Measurements from ENCODE around the gene RNU7-1.
"Not testable (repeated sequence)": the region's sequence is repeated elsewhere in the genome, so short reads cannot be mapped to it uniquely, and the experiment has no call there.

Gene RNU7-1

GRCh38 chr12:6943722-6944380 lies at the start of gene RNU7-1, which contains the start of gene C12orf57:
RNU7-1 (plus strand) TSS chr12:6943816.
C12orf57 (plus strand) TSS chr12:6944022; CDS start chr12:6944122, 100 bp downstream.
- peak; percentile 92 for DNase-seq

GRCh38 chr12:6894321-6894720 lies 49.3 kb upstream of the RNU7-1 start:
- no peak for DNase-seq

- DNase-seq, result no peak
Measured at GRCh38 chr12:6896846-6897435, 46.7 kb upstream of the RNU7-1 start.

DNA sequence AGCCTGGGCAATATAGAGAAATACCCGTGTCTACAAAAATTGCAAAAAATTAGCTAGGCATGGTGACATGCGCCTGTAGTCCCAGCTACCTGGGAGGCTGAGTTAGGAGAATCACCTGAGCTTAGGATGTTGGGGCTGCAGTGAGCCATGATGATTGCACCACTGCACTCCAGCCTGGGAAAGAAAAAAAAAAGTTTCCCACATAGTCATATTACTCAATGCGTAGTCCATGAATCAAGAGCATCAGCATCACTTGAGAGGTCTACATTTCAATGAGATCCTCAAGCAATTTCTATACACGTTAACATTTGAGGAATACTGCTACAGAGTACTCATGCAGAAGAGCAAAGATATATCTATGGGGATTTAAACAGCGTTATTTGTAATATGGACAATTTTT lies 44.2 kb upstream of the RNU7-1 start:
- no peak for DNase-seq

- DNase-seq, result no peak
Measured at GRCh38 chr12:6899837-6900519, 43.6 kb upstream of the RNU7-1 start.

GRCh38 chr12:6902448-6902847 lies 41.2 kb upstream of the RNU7-1 start:
- DNase-seq, result no peak

DNA sequence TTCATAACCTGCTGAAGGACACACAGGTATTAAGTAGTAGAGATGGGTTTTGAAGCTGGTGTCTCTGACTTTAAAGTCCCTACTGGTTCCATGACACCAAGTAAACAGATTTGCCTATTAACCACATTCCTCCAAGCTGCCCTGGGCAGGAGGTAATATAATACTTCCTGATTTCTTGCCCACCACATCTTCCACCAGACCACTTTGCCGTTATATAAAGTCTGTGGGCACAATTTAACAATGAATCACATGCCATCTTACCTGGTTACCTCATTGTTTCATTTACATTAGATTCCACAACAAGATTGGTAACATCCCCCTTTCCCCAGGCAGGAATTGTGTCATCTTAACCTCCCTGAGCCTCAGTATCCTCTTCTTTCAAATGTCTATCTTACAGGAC lies 39.9 kb upstream of the RNU7-1 start:
- no peak for DNase-seq

DNA sequence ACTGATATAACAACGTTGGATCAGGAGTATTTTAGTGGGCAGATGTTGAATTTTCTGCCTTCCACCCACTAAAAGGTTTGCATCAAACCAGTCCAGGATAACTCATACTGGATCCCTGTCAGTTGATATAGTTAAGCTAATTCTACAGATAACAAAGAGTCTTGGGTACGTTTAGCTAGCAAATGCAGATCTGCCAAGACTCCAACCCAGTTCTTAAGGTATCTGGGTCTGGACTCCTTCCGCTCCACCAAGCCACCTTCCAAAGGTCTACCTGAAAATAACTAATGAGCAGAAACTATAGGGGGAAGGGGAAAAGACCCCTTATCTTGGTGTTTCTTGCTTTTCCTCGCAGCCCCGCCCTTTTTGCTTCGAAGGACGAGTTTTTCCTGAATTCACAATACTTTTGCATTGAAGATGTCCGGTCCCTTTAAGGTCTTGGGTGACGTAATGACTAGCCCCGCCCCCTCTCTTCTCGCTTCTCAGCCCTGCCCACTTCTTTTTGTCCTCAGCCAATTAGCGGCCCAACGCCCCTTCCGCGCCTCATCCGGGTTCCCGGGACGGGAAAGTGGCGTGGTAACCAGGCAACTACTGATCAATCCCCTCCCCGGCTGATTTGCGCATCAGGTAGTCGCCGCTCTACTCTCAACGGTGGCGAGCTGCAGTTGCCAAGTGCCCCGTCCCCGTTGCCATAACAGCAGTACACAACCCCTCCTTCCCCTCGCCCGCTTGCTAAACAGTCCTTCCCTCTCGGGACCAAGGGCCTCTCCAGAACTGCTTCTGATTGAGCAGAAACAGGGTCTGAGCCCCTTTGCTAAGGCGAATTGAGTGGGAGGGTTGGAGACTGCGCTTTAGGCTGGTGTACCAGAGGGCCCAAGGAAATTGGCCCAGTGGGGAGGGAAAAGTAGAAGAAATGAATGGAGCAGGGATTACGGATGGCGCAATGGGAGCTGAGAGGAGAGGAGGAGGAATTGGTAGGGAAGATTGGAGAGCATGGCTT lies 39.0 kb upstream of the RNU7-1 start, which contains the start of gene LRRC23:
Gene LRRC23 (plus strand): TSS at position 543 of the 997 bp plus-strand sequence. CDS start 812 bp downstream, outside the sequence.
- DNase-seq, result peak; percentile 98

DNA sequence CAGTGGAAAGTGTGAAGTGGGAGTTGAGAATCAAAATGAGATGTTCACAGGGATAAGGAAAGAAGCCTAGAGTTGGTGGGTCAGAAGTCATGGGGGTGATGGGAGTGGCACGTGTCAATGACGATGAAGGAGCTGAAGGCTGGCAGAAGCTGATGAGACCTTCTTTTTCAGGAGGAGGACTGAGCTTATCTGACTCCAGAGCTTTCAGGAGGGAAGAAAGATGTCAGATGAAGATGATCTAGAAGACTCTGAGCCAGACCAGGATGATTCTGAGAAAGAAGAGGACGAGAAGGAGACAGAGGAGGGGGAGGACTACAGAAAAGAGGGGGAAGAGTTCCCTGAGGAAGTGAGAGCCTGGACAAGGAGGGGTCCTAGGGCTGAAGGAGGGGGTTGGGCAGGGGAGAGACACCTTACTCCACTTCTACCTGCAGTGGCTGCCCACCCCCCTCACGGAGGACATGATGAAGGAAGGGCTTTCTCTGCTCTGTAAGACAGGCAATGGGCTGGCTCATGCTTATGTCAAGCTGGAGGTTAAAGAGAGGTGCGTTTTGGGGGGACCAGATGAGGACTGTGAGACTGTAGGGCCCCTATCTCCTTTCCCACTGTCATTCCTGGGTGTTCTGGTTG lies 38.1 kb upstream of the RNU7-1 start:
- no peak for DNase-seq

GRCh38 chr12:6908141-6908540 lies 35.5 kb upstream of the RNU7-1 start:
- DNase-seq, result not testable (repeated sequence)

DNA sequence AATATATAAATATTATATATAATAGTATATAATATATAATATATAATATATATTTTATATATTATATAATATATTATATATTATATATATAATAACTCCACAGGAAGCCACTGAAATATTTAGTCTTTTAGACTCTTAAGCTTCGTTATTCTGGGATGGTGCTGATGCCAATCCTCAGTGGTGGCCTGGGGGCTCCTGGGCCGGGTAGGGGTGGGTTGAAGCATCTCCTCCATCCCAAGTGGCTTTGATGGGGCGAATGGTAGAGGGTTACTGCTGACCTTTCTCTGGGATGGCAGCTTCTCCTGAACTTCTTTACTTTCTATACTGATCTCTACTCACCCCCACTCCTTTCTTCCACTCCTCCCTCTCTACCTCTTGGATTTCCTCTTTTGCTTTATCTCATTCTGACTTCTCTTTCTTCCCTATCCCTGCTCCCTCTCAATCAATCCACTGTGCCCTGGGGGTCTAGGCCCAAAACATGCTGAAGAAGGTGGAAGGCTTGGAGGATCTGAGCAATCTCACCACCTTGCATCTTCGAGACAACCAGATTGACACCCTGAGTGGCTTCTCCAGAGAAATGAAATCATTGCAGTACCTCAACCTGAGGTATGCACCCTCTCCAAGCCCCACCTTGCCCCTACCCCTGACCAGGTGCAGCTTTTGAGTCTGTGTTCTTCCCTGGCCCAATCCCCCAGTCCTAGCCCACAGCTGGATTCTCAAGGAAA lies 34.0 kb upstream of the RNU7-1 start:
- no peak for DNase-seq

- DNase-seq, result no peak
Measured at GRCh38 chr12:6912164-6912935, 31.3 kb upstream of the RNU7-1 start.

DNA sequence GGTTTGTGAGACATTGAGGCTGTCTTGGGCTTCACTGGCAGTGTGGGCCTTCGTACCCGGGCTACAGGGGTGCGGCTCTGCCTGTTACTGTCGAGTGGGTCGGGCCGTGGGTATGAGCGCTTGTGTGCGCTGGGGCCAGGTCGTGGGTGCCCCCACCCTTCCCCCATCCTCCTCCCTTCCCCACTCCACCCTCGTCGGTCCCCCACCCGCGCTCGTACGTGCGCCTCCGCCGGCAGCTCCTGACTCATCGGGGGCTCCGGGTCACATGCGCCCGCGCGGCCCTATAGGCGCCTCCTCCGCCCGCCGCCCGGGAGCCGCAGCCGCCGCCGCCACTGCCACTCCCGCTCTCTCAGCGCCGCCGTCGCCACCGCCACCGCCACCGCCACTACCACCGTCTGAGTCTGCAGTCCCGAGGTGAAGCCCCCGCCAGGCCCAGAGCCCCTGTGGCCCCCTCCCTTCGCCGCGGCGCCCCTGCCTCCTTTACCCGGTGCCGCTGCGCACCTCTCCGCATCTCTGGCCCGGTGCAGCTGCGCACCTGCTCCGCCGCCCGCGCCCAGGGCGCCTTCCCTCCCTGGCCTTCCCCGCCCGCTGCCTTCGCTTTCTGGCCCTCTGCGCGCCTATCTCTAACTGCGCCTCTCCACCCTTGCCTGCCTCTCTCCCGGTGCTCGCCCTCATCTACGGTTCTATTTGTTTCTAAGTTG lies 29.2 kb upstream of the RNU7-1 start, which contains the start of gene ENO2:
Gene ENO2 (plus strand): TSS at position 335 of the 701 bp plus-strand sequence. CDS start 1,253 bp downstream, outside the sequence.
- peak; percentile 91 for DNase-seq

- DNase-seq, result peak; percentile 65
Measured at GRCh38 chr12:6914947-6915788, 28.4 kb upstream of the RNU7-1 start.

- no peak for DNase-seq
Measured at GRCh38 chr12:6915789-6916285, 27.8 kb upstream of the RNU7-1 start.

GRCh38 chr12:6916426-6917200 lies 27.0 kb upstream of the RNU7-1 start:
- DNase-seq, result no peak

- DNase-seq, result no peak
Measured at GRCh38 chr12:6917491-6918231, 26.0 kb upstream of the RNU7-1 start.
